Measurements from ENCODE around the gene MTOR. TPM values are rescaled to one million over a fixed set of nuclear protein-coding genes. Genes with fewer than 3 reads are reported as not detected.
"Not testable (repeated sequence)": the region's sequence is repeated elsewhere in the genome, so short reads cannot be mapped to it uniquely, and the experiment has no call there.

MTOR gene
- total RNA-seq, 1 donor from 2014 or later, result 32.3 TPM

GRCh38 chr1:11100149-11100493 is 162.2 kb downstream of the MTOR start:
- no peaks in the 10 kb centered on the region for H3K9me3 ChIP-seq
- H3K27me3 ChIP-seq, result no peaks in the 10 kb centered on the region
- intact Hi-C loops (cut with DNase I), result no loop called here
- TF ChIP-seq CTCF (IDR thresholded peaks at IDR 0.05), result no peak
- no peak for DNase-seq
- ATAC-seq, result no peak
- peak overlapping the region; percentile 90 for H3K27ac ChIP-seq
- H3K36me3 ChIP-seq, result peaks cover 16% of the 10 kb centered on the region
- H3K4me1 ChIP-seq, result peaks cover 15% of the 10 kb centered on the region
- peak overlapping the region; percentile 93 for H3K4me3 ChIP-seq

- ATAC-seq, result peak; percentile 98
- no peaks in the 10 kb centered on the region for H3K27me3 ChIP-seq
- H3K27ac ChIP-seq, result peak within 1 kb of the TSS; percentile 90
- H3K4me1 ChIP-seq, result peaks cover 15% of the 10 kb centered on the region
- no peaks in the 10 kb centered on the region for H3K9me3 ChIP-seq
- H3K4me3 ChIP-seq, result peak within 1 kb of the TSS; percentile 93
- intact Hi-C loops (cut with DNase I), result no loop called here
- peak; percentile 97 for DNase-seq
- peaks cover 22% of the 10 kb centered on the region for H3K36me3 ChIP-seq
- no peak for TF ChIP-seq CTCF (IDR thresholded peaks at IDR 0.05)
These were observed 162.8 kb downstream of the MTOR start, which contains the start of gene EXOSC10 for GRCh38 chr1:11099310-11100148. EXOSC10 (minus strand) TSS chr1:11099869; CDS start chr1:11099831, 38 bp downstream.

GRCh38 chr1:11098931-11099309 is 163.4 kb downstream of the MTOR start:
- DNase-seq (no peak), ATAC-seq (no peak)
- H3K4me3 ChIP-seq, result peak overlapping the region; percentile 93
- H3K27me3 ChIP-seq, result no peaks in the 10 kb centered on the region
- no peak for TF ChIP-seq CTCF (IDR thresholded peaks at IDR 0.05)
- intact Hi-C loops (cut with DNase I), result no loop called here
- H3K4me1 ChIP-seq, result peaks cover 15% of the 10 kb centered on the region
- H3K27ac ChIP-seq, result peak overlapping the region; percentile 90
- no peaks in the 10 kb centered on the region for H3K9me3 ChIP-seq
- H3K36me3 ChIP-seq, result peaks cover 28% of the 10 kb centered on the region

- H3K27me3 ChIP-seq; H3K4me1 ChIP-seq; DNase-seq; intact Hi-C loops (cut with DNase I); H3K9me3 ChIP-seq; ATAC-seq; H3K4me3 ChIP-seq; H3K27ac ChIP-seq: not testable (repeated sequence)
- peaks cover 69% of the 10 kb centered on the region for H3K36me3 ChIP-seq
These were observed 178.6 kb downstream of the MTOR start for GRCh38 chr1:11083784-11084183.

- Histone ChIP-seq H3K27ac (no peak overlapping the region), H3K4me3 (no peak overlapping the region), H3K4me1 (no peaks in the 10 kb centered on the region), H3K9me3 (no peaks in the 10 kb centered on the region), H3K27me3 (no peaks in the 10 kb centered on the region), H3K36me3 (peaks cover 66% of the 10 kb centered on the region)
- DNase-seq (no peak), ATAC-seq (no peak)
- TF ChIP-seq CTCF (IDR thresholded peaks at IDR 0.05), result no peak
- intact Hi-C loops (cut with DNase I), result no loop called here
These were observed 181.4 kb downstream of the MTOR start for GRCh38 chr1:11080931-11081330.

- Histone ChIP-seq H3K4me1 (no peaks in the 10 kb centered on the region), H3K36me3 (peaks cover 89% of the 10 kb centered on the region), H3K9me3 (no peaks in the 10 kb centered on the region), H3K27ac (no peak overlapping the region), H3K4me3 (no peak overlapping the region), H3K27me3 (no peaks in the 10 kb centered on the region)
- DNase-seq (no peak), ATAC-seq (no peak)
- intact Hi-C loops (cut with DNase I), result no loop called here
- TF ChIP-seq CTCF (IDR thresholded peaks at IDR 0.05), result no peak
These were observed 183.7 kb downstream of the MTOR start for GRCh38 chr1:11078631-11079030.

- H3K9me3 ChIP-seq; ATAC-seq; H3K4me1 ChIP-seq; intact Hi-C loops (cut with DNase I); H3K4me3 ChIP-seq; DNase-seq; H3K27me3 ChIP-seq; H3K27ac ChIP-seq: not testable (repeated sequence)
- H3K36me3 ChIP-seq, result peaks cover 93% of the 10 kb centered on the region
These were observed 189.0 kb downstream of the MTOR start for GRCh38 chr1:11073398-11073797.
